B cell (primary cell): ENCODE data around the gene CACNA2D2.
A peak's percentile ranks its signal among the peaks of the same experiment; 100 is the strongest.

Experiments used
- EZH2 ChIP-seq: IDR thresholded peaks from 2 replicates; pipeline ENCODE4 v1.6.1; 2012; ENCODE audit warnings: borderline replicate concordance, low read depth, mild to moderate bottlenecking, moderate library complexity, low read length; ENCODE audit not compliant: insufficient read depth, poor library complexity, severe bottlenecking
- TF ChIP-seq, protein P1 (sequence below): fragments of 200-600 bp; IDR thresholded peaks from one replicate; pipeline ENCODE4 v1.8.0; 2022; ENCODE audit warnings: antibody characterized with exemption, mild to moderate bottlenecking

DNA sequence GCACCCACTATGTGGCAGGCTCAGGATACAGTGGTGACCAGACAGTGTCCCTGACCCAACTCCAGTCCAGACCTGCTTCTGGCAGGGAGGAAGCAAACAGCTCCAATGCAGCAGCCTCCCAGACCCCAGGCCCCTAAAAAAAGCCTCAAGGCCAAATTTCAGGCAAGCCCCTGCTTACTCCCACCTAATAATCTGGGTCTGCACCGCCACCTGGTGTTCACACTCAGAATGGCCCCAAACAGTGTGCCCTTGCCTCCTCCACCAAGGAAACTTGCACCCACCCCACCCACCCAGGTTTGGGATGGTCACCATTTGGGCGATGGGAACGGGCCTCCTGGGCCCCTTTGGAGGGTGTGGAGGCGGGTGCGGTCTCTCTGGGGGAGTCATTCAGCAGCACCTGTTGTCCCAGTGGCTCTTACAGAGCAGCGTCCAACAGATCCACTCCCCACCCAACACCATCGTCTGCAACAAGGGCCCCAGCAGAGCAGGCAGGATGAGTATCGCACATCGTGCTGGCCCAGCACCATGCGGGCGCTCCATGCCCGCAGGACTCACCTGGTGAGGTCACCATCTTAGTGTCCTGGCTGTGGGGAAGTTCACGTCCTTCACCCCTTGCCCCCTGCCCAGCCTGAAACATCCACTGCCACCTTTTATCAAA is 46.8 kb upstream of the CACNA2D2 start:
- TF ChIP-seq, protein P1, sequence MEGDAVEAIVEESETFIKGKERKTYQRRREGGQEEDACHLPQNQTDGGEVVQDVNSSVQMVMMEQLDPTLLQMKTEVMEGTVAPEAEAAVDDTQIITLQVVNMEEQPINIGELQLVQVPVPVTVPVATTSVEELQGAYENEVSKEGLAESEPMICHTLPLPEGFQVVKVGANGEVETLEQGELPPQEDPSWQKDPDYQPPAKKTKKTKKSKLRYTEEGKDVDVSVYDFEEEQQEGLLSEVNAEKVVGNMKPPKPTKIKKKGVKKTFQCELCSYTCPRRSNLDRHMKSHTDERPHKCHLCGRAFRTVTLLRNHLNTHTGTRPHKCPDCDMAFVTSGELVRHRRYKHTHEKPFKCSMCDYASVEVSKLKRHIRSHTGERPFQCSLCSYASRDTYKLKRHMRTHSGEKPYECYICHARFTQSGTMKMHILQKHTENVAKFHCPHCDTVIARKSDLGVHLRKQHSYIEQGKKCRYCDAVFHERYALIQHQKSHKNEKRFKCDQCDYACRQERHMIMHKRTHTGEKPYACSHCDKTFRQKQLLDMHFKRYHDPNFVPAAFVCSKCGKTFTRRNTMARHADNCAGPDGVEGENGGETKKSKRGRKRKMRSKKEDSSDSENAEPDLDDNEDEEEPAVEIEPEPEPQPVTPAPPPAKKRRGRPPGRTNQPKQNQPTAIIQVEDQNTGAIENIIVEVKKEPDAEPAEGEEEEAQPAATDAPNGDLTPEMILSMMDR, result peak; percentile 84
- no peak for TF ChIP-seq EZH2
